ENCODE measurements around the gene SERPINA9. TPM values are rescaled to one million over a fixed set of nuclear protein-coding genes. Genes with fewer than 3 reads are reported as not detected.
"Not testable (repeated sequence)": the region's sequence is repeated elsewhere in the genome, so short reads cannot be mapped to it uniquely, and the experiment has no call there.

SERPINA9 gene
- total and polyA plus RNA-seq, 2 of the 8 experiments (the other 6 are each of a cell fraction or from before 2014, with no cell fraction given) = not detected

- H4K20me1 ChIP-seq (replicated peaks in 1 of 2; ENCODE audit: control insufficient read depth in 1 of 2, insufficient read depth in 2 of 2, low read length in 2 of 2); H4K5ac ChIP-seq (ENCODE audit: insufficient read length, low read depth, low read length); H2BK5ac ChIP-seq (ENCODE audit: low read depth, low read length); H2AK5ac ChIP-seq (ENCODE audit: low read depth, low read length); CTCF ChIA-PET (ENCODE audit: partially characterized antibody); H3K4me2 ChIP-seq (ENCODE audit: insufficient read depth in 1 of 2, low read depth in 2 of 2, low read length in 2 of 2); H3K4me3 ChIP-seq (ENCODE audit: extremely low read depth in 1 of 4, insufficient read depth in 2 of 4, low read depth in 3 of 4, low read length in 4 of 4); H3K4ac ChIP-seq (replicated peaks; ENCODE audit: insufficient read length, low read depth, low read length); H4K91ac ChIP-seq (replicated peaks; ENCODE audit: insufficient read length, low read length); H3K27me3 ChIP-seq (replicated peaks in 1 of 4; ENCODE audit: control insufficient read depth in 3 of 4, extremely low read depth in 1 of 4, insufficient read depth in 3 of 4, low read length in 3 of 4); H3K14ac ChIP-seq (ENCODE audit: insufficient read length); H3K9ac ChIP-seq (replicated peaks in 1 of 4; ENCODE audit: extremely low read depth in 1 of 4, low read depth in 3 of 4, low read length in 3 of 4); H3K36me3 ChIP-seq (ENCODE audit: control insufficient read depth in 2 of 4, insufficient read depth in 4 of 4, low read length in 3 of 4); DNase-seq (ENCODE audit: low read depth in 1 of 2, low spot score in 2 of 2); H3K79me2 ChIP-seq (ENCODE audit: control insufficient read depth in 1 of 2, insufficient read depth in 2 of 2, low read length in 2 of 2); H3K23me2 ChIP-seq (ENCODE audit: low read depth, low read length); H3K23ac ChIP-seq (ENCODE audit: insufficient read length); H2AFZ ChIP-seq (ENCODE audit: low read length); POLR2A ChIA-PET (ENCODE audit: partially characterized antibody); H3K27ac ChIP-seq (ENCODE audit: low read depth, low read length); H2BK12ac ChIP-seq (ENCODE audit: low read depth, low read length); H2BK20ac ChIP-seq (ENCODE audit: low read length); H3K79me1 ChIP-seq (ENCODE audit: low read depth, low read length); FAIRE-seq; H3K56ac ChIP-seq (replicated peaks; ENCODE audit: insufficient read length, low read depth, low read length); H4K8ac ChIP-seq (ENCODE audit: extremely low read depth, insufficient read depth, low read length); H2BK15ac ChIP-seq (ENCODE audit: low read length); H3K18ac ChIP-seq (ENCODE audit: extremely low read depth, low read length); H2BK120ac ChIP-seq (replicated peaks; ENCODE audit: low read depth, low read length): not testable (repeated sequence)
- Histone ChIP-seq H3K9me3 (ENCODE audit: insufficient read depth in 2 of 2, low read depth in 1 of 2, low read length in 1 of 2) (peaks cover 12 to 17% of the 10 kb centered on the region in 2 experiments), H3K4me1 (replicated peaks in 1 of 4; ENCODE audit: control insufficient read depth in 3 of 4, insufficient read depth in 4 of 4, low read length in 3 of 4) (peaks cover 0 to 14% (median 11%) of the 10 kb centered on the region in 4 experiments; a peak in 6 of 7 replicates)
- WGBS, 2 experiments (ENCODE audit: extremely low coverage in 1 of 2, insufficient coverage in 1 of 2, insufficient read length in 1 of 2, insufficient replicate concordance in 2 of 2, low coverage in 1 of 2, low lambda C conversion rate in 2 of 2, missing lambda C conversion rate in 1 of 2) = 93% methylated on average over 10 of the region's 10 CpGs; no CpG with 5 or more reads in 1 of the 2 experiments
These were observed 6.4 kb upstream of the SERPINA9 start for GRCh38 chr14:94482132-94483070.

Measured in H1 (cell line).